CD4-positive, alpha-beta T cell treated with Interleukin-21 for 1 hour (primary cell): Measurements from ENCODE around the gene ATP5MG.
"Not testable (repeated sequence)": the region's sequence is repeated elsewhere in the genome, so short reads cannot be mapped to it uniquely, and the experiment has no call there.

Experiments used
- DNase-seq: peaks from one replicate; pipeline ENCODE4 v3.0.0-alpha.2; 2020

ATP5MG gene

DNA sequence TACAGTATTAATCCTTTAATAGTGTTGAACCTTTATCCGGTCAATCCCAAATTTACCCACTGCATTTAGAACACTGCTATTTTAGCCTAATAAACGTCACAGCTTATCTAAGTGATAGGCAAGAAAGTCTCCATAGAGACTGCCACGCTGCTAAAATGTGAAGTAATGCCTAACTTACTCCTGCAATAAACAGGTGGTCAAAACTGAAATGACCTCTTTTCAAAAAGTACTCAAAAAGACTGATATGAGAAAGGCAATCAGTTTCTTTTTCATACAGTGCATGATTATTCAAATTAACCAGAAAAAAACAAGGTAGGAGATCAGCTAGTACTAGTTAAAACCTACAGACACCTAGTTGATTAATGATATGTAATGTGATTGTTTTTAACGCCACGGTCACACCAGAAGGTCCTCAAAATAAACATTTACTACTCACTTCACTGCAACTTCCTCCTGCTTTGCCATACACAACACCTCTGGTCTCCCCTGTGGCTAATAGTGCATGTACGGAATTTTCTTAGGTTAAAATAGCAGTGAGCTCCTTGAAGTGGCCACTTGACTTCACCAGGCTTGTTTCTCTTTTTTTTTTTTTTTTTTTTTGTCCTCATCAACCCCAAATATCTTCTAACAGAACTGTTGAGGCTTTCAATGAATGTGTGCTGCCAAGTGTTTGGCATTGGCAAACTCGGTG, 8.8 kb downstream of the ATP5MG start:
- no peak for DNase-seq

- no peak for DNase-seq
Measured at GRCh38 chr11:118411530-118411929, 10.1 kb downstream of the ATP5MG start.

- DNase-seq: no peak
Measured at GRCh38 chr11:118412921-118413320, 11.5 kb downstream of the ATP5MG start.

DNA sequence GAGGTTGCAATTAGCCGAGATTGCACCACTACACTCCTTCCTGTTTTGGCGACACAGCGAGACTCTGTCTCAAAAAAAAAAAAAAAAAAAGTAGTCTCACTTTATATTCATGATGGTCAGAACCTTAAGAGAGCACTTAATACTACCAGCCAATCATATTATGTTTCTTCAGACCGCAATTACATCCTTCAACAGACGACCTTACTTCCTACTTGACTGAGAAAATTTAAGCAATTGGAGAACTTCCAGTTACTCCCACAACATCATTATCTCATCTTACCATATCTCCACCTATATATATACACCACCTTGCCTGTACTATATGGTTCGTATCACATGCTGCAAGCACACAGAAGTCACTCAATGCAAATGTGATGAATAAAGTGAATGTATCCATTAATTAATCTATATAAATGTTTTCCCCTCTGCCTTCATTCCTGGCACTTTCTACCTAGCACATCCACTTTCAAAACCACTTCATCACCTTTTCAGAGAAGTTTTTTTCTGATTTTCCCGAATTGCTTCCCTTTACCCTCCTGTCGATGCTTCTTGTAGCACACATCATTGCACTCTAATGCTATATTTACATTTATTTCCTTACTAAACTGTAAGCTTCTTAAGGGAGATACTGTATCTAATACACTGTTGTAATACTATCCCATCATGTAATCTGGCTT, 13.8 kb downstream of the ATP5MG start:
- DNase-seq: no peak

- no peak for DNase-seq
Measured at GRCh38 chr11:118415739-118416068, 14.3 kb downstream of the ATP5MG start.

- DNase-seq: not testable (repeated sequence)
Measured at GRCh38 chr11:118416900-118417299, 15.5 kb downstream of the ATP5MG start.

DNA sequence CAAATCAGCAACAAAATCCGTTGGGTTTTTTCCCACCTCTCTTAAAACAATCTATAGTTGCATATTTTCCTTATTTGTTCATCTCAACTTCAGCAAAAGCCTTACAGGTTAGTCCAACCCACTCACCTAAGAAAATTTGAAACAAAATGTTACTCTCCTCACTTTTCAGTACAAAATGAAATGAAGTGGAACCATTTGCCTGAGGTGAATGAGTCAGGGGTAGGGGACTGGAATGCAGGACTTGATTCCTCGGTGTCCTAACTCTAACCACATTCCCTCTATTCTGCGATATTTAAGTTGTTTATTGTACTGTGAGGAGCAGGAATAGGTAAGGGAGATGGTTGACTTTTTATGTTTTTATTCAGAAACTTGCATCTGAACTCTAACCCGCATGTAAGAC, 16.4 kb downstream of the ATP5MG start:
- DNase-seq: no peak

GRCh38 chr11:118418766-118419165, 17.4 kb downstream of the ATP5MG start:
- no peak for DNase-seq

- DNase-seq: no peak
Measured at GRCh38 chr11:118427707-118428106, 26.3 kb downstream of the ATP5MG start.

GRCh38 chr11:118430956-118431355, 29.6 kb downstream of the ATP5MG start:
- no peak for DNase-seq

- DNase-seq: peak; percentile 68
Measured at GRCh38 chr11:118434123-118434552, 32.7 kb downstream of the ATP5MG start.

DNA sequence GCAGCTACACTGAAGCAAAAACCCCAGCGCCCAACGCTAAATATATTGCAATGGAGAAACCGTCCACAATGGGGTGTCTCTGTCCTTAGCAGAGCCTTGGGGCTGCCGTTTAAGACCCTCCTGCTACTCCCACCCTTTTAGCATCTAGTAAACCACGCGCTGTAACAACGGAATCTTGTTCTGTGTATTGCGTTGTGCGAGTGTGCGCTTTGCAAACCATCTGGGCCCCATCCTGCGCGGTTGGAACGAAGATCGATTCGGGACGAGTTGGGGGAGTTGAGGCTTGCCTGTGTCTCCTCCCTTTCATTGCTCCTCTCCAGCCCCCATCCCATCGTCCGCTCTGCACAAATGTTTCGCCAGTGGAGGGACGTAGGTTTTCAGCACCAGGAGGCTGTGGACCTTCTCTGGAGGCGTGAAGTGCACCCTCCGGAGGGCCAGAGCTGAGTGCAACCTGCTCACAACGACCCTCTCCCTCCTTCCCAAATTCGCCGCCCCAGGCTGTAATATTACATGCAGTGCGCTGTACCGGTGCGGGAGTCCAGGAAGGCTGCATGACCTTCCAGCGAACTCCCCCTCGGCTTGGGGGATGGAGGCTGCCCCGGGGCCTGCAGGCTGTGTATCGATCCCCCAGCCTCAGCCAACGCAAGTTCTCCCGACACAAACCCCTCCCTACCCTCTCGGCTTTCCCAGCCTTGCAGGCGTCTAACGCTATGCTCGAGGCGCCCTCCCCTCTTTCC, 33.3 kb downstream of the ATP5MG start:
- DNase-seq: no peak

DNA sequence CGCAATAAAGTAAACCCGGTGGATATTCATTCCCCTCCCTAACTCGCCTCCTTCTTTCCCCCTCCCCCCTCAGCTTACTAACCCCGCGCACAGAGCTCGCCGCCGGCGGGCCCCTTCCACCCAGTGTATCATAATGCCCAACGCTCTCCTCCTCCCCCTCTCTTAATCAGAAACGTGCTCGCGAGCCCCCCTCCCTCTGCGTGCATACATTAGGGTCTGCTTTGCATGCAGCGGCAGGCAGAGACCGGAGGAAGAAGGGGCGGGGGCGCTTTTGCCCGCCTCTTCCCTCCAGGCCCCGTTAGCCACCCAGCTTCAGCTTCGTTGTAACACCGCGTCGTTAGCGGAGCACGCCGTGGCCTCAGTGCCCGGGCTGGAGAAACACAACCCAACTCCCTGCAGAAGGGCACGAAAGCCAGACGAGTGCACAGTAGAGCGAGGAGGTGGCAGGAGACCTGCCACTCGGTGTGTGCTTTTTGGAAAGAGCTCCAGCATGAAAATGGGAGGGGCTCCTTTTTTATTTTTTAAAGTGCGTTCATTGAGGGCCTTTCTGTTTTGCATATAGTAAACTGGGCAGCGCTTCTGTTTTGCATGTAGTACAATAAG, 34.0 kb downstream of the ATP5MG start:
- no peak for DNase-seq

DNA sequence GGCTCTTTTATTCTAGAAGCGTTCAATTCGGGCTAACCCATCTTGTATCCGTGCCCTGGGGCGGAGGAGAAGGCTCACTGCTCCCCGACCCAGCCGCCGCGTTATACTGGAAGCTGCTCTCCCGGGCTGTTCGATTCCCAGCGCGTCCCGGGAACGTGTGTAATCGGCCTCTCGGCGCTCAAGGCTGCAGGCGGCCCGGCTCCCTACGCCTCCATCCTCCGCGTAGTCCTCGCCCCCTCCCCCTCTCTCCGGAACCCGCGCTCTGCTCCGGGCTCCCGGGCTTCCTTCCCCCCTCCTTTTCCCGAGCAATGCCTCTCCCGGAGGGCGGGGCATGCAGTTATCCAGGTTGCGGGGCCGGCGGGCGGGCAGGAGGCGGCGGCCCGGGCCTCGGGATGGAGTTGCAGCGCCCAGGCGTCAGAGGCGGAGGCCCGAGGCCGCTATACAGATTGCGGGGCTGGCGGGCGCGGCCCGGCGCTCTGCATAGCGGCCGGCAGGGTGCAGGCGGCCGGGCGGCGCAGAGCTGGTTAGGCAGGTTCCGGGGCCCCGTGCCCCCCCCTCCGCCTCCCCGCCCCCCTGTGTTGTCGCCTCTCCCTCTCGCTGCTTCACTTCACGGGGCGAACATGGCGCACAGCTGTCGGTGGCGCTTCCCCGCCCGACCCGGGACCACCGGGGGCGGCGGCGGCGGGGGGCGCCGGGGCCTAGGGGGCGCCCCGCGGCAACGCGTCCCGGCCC, 34.7 kb downstream of the ATP5MG start, which contains the start of gene KMT2A:
Gene KMT2A, plus strand, starts transcription at position 600 of the 732 bp plus-strand sequence. Its CDS starts 21 bp downstream, at position 621.
- DNase-seq: peak; percentile 95

DNA sequence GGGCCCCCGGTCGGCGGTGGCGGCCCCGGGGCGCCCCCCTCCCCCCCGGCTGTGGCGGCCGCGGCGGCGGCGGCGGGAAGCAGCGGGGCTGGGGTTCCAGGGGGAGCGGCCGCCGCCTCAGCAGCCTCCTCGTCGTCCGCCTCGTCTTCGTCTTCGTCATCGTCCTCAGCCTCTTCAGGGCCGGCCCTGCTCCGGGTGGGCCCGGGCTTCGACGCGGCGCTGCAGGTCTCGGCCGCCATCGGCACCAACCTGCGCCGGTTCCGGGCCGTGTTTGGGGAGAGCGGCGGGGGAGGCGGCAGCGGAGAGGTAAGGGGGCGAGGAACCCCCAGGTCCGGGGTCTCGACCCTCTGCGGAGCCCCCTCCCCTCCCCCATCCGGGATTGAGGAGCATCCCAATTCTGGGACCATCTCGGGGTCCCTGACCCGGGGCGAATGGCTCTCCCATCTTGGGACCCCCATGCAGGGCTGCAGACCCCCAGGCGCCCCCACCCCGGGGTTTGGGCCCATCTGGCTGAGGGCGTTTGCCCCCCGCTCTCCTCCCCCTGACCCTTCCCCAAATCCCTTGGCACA, 35.3 kb downstream of the ATP5MG start:
- DNase-seq: no peak

GRCh38 chr11:118437208-118438125, 36.1 kb downstream of the ATP5MG start:
- DNase-seq: peak; percentile 65

- peak; percentile 66 for DNase-seq
Measured at GRCh38 chr11:118438314-118438931, 37.0 kb downstream of the ATP5MG start.

DNA sequence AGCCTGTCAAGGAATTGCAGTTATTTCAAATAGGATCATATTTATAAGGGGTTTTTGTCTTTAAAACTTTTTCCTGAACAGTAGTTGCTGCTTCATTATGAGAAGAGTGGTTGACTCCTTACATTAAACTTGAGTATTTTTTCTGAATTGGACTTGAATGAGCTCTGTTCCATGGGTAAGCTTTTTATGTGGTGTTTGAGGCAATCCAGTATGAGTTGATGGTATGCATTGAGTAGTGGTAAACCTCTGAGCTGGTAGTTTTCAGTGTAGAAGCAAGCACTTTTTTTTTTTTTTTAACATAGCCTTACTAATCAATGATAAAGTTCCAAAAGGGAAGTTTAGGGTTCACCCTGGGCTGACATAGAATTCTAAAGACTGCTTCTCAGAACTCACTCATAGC, 38.2 kb downstream of the ATP5MG start:
- peak; percentile 27 for DNase-seq

GRCh38 chr11:118441770-118442275, 40.4 kb downstream of the ATP5MG start:
- no peak for DNase-seq

GRCh38 chr11:118442301-118442700, 40.9 kb downstream of the ATP5MG start:
- DNase-seq: no peak
